Raji (cell line): ENCODE data around the gene FAM110D.

ENCODE experiments used
- POLR2A ChIP-seq: IDR thresholded peaks from 2 replicates; pipeline ENCODE4 v1.6.1; 2011; ENCODE audit warnings: low read depth, low read length, control low read depth; ENCODE audit not compliant: insufficient read depth

Gene FAM110D

GRCh38 chr1:26158908-26159742 lies at the start of gene FAM110D:
TSS of gene FAM110D (plus strand) at chr1:26159079. CDS start at chr1:26161292, 2,213 bp downstream.
- TF ChIP-seq POLR2A, result no peak

GRCh38 chr1:26109229-26110164 lies 49.4 kb upstream of the FAM110D start:
- TF ChIP-seq POLR2A, result 0 out of 2 replicates have a peak, but pooled peaks have one; percentile 7

GRCh38 chr1:26110731-26111529 lies 47.9 kb upstream of the FAM110D start:
- TF ChIP-seq POLR2A, result peak; percentile 48; the same call in 1 of the 2 replicates

- TF ChIP-seq POLR2A, result peak; percentile 92
Observed at GRCh38 chr1:26111530-26112406, 47.1 kb upstream of the FAM110D start, which contains the start of gene PDIK1L. TSS of gene PDIK1L (plus strand) at chr1:26111824. CDS start at chr1:26114309, 2,485 bp downstream.

- TF ChIP-seq POLR2A, result no peak
Observed at GRCh38 chr1:26112407-26112775, 46.5 kb upstream of the FAM110D start.

GRCh38 chr1:26114165-26114927 lies 44.5 kb upstream of the FAM110D start:
- TF ChIP-seq POLR2A, result no peak

- no peak for TF ChIP-seq POLR2A
Observed at GRCh38 chr1:26119892-26120608, 38.8 kb upstream of the FAM110D start.

- no peak for TF ChIP-seq POLR2A
Observed at GRCh38 chr1:26121854-26122773, 36.8 kb upstream of the FAM110D start.

- TF ChIP-seq POLR2A, result no peak
Observed at GRCh38 chr1:26122988-26123973, 35.6 kb upstream of the FAM110D start.
